Hepatocyte (in vitro differentiated cells): ENCODE results near the gene RNFT2. TPM values are rescaled to one million over a fixed set of nuclear protein-coding genes. Genes with fewer than 3 reads are reported as not detected.

ENCODE experiments used
- DNase-seq: peaks from one replicate; pipeline ENCODE4 v3.0.0-alpha.2; 2016; ENCODE audit warnings: low spot score
- H2AFZ ChIP-seq: fragments of 200-600 bp; sonication (generic); 2 replicates; pipeline ENCODE4 v1.6.0; 2016; ENCODE audit warnings: antibody characterized with exemption, mild to moderate bottlenecking
- H3K27ac ChIP-seq: fragments of 200-600 bp; sonication (generic); 2 replicates; pipeline ENCODE4 v1.5.1; 2016; ENCODE audit warnings: mild to moderate bottlenecking
- H3K27me3 ChIP-seq: fragments of 200-600 bp; sonication (generic); 2 replicates; pipeline ENCODE4 v1.6.1; 2016
- H3K36me3 ChIP-seq: fragments of 200-600 bp; sonication (generic); replicated peaks from 2 replicates; pipeline ENCODE4 v1.5.1; 2016; ENCODE audit warnings: low read depth; ENCODE audit not compliant: insufficient read depth
- H3K4me1 ChIP-seq: fragments of 200-600 bp; sonication (generic); 2 replicates; pipeline ENCODE4 v1.5.1; 2016; ENCODE audit warnings: mild to moderate bottlenecking, moderate library complexity; ENCODE audit not compliant: insufficient read depth
- H3K4me2 ChIP-seq: fragments of 200-600 bp; sonication (generic); 2 replicates; pipeline ENCODE4 v1.6.0; 2016
- H3K4me3 ChIP-seq: fragments of 200-600 bp; sonication (generic); 2 replicates; pipeline ENCODE4 v1.5.1; 2016; ENCODE audit warnings: mild to moderate bottlenecking
- H3K79me2 ChIP-seq: fragments of 200-600 bp; sonication (generic); 2 replicates; pipeline ENCODE4 v1.6.0; 2017; ENCODE audit warnings: mild to moderate bottlenecking
- H3K9me2 ChIP-seq: fragments of 200-600 bp; sonication (generic); replicated peaks from 2 replicates; pipeline ENCODE4 v1.6.0; 2017; ENCODE audit warnings: mild to moderate bottlenecking; ENCODE audit not compliant: insufficient read depth
- H3K9me3 ChIP-seq: fragments of 200-600 bp; sonication (generic); 2 replicates; pipeline ENCODE4 v1.5.1; 2016; ENCODE audit warnings: low read depth, mild to moderate bottlenecking
- H4K20me1 ChIP-seq: fragments of 200-600 bp; sonication (generic); 2 replicates; pipeline ENCODE4 v1.6.0; 2016; ENCODE audit warnings: mild to moderate bottlenecking; ENCODE audit not compliant: insufficient read depth, poor library complexity, severe bottlenecking
- EZH2 ChIP-seq: fragments of 200-600 bp; sonication (generic); IDR thresholded peaks from 2 replicates; pipeline ENCODE4 v1.6.1; 2016; ENCODE audit warnings: antibody characterized with exemption, mild to moderate bottlenecking, borderline replicate concordance
- EZH2phosphoT487 ChIP-seq: fragments of 200-600 bp; sonication (generic); IDR thresholded peaks from one replicate; pipeline ENCODE4 v1.6.1; 2018; ENCODE audit warnings: antibody characterized with exemption, mild to moderate bottlenecking, low read depth, moderate library complexity; ENCODE audit not compliant: unreplicated experiment, severe bottlenecking
- WGBS: methylation state at CpG from one replicate; pipeline ENCODE4 v1.1.6; 2016; ENCODE audit warnings: low lambda C conversion rate; ENCODE audit errors: missing lambda C conversion rate; 5-methylcytosine and 5-hydroxymethylcytosine counted together
- polyA plus RNA-seq: library from polyadenylated mRNA; unstranded; fragments of >200 nt; fragmentation: Nextera tagmentation; extraction: Ambion mirVana; gene quantifications from 2 replicates; pipeline ENCODE4 v1.2.1, GENCODE V29; 2016
- total RNA-seq: library from RNA; depleted of rRNA; stranded (reverse); fragments of >200 nt; gene quantifications from 2 replicates; pipeline ENCODE4 v1.2.3, GENCODE V29; 2014
- TF ChIP-seq, protein P1 (sequence below): fragments of 200-600 bp; sonication (generic); IDR thresholded peaks from 2 replicates; pipeline ENCODE4 v1.5.1; 2016; ENCODE audit warnings: antibody characterized with exemption, mild to moderate bottlenecking; ENCODE audit not compliant: poor library complexity

RNFT2 gene
- total and polyA plus RNA-seq, 2 experiments from 2014 or later, result 1.5 to 2.9 TPM

DNA sequence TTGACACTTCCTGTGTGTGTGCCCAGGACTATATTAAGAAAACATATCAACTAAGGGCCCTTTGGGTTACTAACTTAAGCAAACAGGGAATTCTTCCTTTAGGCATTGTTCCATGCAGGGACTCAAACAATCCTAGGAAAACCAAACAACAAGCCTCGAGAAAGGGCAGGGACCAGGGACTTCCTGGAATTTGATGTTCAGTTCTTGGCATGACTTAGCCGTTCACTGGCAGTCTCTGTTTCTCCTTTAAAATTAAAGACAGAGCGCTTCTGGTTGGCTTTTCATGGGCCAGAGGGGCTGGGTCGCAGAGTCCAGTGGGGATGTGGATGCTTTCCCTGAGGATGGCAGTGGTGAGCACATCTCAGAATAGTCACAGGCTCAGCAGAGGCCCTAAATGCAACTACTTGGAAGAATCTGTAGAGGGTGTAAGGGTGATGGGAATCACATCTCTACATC, 35.2 kb downstream of the RNFT2 start:
- Histone ChIP-seq H3K4me2 (no peak overlapping the region), H4K20me1 (no peaks in the 10 kb centered on the region), H3K27me3 (no peaks in the 10 kb centered on the region), H2AFZ (no peak overlapping the region), H3K9me3 (no peaks in the 10 kb centered on the region), H3K36me3 (no peaks in the 10 kb centered on the region), H3K79me2 (no peaks in the 10 kb centered on the region), H3K27ac (no peak overlapping the region), H3K4me3 (no peak overlapping the region), H3K9me2 (no peaks in the 10 kb centered on the region), H3K4me1 (no peaks in the 10 kb centered on the region)
- 83% methylated on average over 4 of the region's 4 CpGs for WGBS
- DNase-seq, result no peak
- TF ChIP-seq, protein P1, sequence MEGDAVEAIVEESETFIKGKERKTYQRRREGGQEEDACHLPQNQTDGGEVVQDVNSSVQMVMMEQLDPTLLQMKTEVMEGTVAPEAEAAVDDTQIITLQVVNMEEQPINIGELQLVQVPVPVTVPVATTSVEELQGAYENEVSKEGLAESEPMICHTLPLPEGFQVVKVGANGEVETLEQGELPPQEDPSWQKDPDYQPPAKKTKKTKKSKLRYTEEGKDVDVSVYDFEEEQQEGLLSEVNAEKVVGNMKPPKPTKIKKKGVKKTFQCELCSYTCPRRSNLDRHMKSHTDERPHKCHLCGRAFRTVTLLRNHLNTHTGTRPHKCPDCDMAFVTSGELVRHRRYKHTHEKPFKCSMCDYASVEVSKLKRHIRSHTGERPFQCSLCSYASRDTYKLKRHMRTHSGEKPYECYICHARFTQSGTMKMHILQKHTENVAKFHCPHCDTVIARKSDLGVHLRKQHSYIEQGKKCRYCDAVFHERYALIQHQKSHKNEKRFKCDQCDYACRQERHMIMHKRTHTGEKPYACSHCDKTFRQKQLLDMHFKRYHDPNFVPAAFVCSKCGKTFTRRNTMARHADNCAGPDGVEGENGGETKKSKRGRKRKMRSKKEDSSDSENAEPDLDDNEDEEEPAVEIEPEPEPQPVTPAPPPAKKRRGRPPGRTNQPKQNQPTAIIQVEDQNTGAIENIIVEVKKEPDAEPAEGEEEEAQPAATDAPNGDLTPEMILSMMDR, result no peak
- TF ChIP-seq EZH2 (no peak), EZH2phosphoT487 (no peak)

DNA sequence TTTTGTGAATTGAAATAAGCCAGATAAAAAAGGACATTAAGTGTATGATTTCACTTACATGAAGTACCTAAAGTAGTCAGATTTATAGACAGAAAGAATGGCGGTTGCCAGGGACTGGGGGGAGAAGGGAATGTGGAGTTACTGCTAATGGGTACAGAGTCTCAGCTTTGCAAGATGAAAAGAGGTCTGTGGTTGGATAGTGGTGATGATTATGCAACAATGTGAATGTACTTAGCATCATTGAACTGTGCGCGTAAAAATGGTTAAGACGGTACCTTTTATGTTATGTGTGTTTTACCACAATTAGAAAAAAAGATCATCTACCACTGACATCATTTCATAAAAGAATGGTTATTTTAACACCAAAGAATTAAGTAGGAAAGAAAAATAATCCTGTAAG, 35.9 kb downstream of the RNFT2 start:
- no peaks in the 10 kb centered on the region for H3K9me2 ChIP-seq
- WGBS, result 74% methylated on average over 4 of the region's 4 CpGs
- H3K27ac ChIP-seq, result no peak overlapping the region
- H4K20me1 ChIP-seq, result no peaks in the 10 kb centered on the region
- H3K36me3 ChIP-seq, result no peaks in the 10 kb centered on the region
- H2AFZ ChIP-seq, result no peak overlapping the region
- H3K9me3 ChIP-seq, result no peaks in the 10 kb centered on the region
- H3K27me3 ChIP-seq, result no peaks in the 10 kb centered on the region
- DNase-seq, result no peak
- no peak overlapping the region for H3K4me2 ChIP-seq
- H3K4me3 ChIP-seq, result no peak overlapping the region
- no peaks in the 10 kb centered on the region for H3K4me1 ChIP-seq
- TF ChIP-seq, protein P1, result no peak
- TF ChIP-seq EZH2phosphoT487 (no peak), EZH2 (no peak)
- H3K79me2 ChIP-seq, result no peaks in the 10 kb centered on the region

DNA sequence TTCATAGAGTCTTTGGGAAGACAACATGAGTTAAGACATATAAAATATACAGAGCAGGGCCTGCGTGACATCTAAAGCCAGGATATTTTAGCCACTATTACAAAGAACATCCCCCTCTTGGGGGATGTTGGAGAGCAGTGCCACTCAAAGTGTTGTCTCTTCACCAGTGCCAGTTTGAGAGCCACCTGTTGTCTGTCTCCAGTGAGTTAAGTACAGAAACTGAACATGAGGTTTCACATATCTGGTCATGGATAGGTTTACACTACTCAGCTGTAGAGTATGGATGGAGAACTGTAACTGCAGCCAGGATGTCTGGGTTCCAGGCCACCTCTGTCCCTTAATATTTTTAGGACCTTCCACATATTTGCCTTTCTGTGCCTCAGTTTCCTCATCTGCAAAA, 39.1 kb downstream of the RNFT2 start:
- Histone ChIP-seq H3K9me2 (no peaks in the 10 kb centered on the region), H3K79me2 (no peaks in the 10 kb centered on the region), H4K20me1 (no peaks in the 10 kb centered on the region), H3K4me1 (no peaks in the 10 kb centered on the region), H2AFZ (no peak overlapping the region), H3K4me2 (no peak overlapping the region), H3K36me3 (no peaks in the 10 kb centered on the region), H3K27ac (no peak overlapping the region), H3K4me3 (no peak overlapping the region), H3K27me3 (no peaks in the 10 kb centered on the region), H3K9me3 (no peaks in the 10 kb centered on the region)
- DNase-seq, result no peak
- 95% methylated on average over 1 of the region's 1 CpG for WGBS
- TF ChIP-seq EZH2 (no peak), EZH2phosphoT487 (no peak)
- TF ChIP-seq, protein P1, result no peak

GRCh38 chr12:116779597-116779996, 41.5 kb downstream of the RNFT2 start:
- TF ChIP-seq, protein P1, result no peak
- TF ChIP-seq EZH2phosphoT487, result no peak
- no peak for TF ChIP-seq EZH2
- Histone ChIP-seq H3K27ac (no peak overlapping the region), H3K36me3 (no peaks in the 10 kb centered on the region), H2AFZ (no peak overlapping the region), H3K79me2 (no peaks in the 10 kb centered on the region), H3K9me3 (no peaks in the 10 kb centered on the region), H3K4me2 (no peak overlapping the region), H4K20me1 (no peaks in the 10 kb centered on the region), H3K4me1 (no peaks in the 10 kb centered on the region), H3K27me3 (no peaks in the 10 kb centered on the region), H3K9me2 (no peaks in the 10 kb centered on the region), H3K4me3 (no peak overlapping the region)
- WGBS, result 94% methylated on average over 2 of the region's 2 CpGs
- no peak for DNase-seq
